NCI-H146 treated with DMSO at 0.1 percent for 48 hours (cell line): ENCODE measurements around the gene RANGAP1.

Experiments used
- DNase-seq: peaks from one replicate; lab custom pipeline; 2025; ENCODE audit not compliant: unreplicated experiment; lab: John Stamatoyannopoulos, UW

Gene RANGAP1

DNA sequence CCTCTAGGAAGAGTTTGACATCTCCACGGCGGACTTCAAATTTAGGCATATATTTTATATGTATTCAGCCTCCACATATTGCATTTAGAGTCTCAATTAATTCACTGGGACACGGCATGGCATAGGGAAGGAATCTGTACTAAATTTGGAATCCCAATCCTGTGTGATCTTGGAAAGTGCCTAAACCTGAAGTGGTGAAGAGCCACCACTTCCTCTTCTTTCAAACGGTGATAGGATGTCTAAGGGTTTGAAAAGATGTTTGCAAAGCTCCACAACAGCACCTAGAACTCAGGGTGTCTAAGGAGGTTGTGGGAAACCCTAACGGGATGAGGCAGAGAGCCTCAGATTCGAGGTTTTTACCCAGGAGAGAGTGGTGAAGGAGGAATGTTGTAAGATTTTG lies 81.9 kb downstream of the RANGAP1 start:
- DNase-seq = no peak

DNA sequence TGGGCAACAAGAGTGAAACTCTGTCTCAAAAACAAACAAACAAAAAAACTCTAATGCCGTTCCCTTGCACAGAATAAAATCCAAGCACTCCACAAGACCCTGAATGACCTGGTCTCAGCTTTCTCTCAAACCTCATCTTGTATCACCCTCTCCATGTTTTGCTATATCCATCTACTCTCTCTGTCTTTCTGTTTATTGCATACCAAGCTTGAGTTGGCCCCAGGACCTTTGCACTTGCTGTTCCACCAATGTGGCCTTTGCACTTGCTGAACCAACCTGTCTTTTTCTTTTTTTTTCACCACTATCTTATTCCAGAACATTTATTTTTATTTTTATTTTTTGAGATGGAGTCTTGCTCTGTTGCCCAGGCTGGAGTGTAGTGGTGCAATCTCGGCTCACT lies 82.9 kb downstream of the RANGAP1 start:
- no peak for DNase-seq

DNA sequence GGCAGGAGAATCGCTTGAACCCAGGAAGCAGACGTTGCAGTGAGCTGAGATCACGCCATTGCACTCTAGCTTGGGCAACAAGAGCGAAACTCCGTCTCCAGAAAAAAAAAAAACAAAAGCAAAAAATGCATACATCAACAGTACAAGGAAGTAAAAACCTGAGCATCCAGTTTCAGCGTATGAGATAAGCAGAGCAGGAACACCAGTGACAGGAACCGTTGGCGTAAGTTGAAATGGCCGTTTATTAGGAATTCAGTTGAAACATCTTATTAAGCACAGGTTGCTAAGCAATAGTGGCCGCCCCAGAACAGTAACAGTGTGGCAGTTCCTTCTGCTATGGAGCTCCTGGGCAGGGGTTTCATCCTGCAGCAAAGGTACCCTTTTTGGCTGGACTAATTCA lies 84.8 kb downstream of the RANGAP1 start:
- no peak for DNase-seq

DNA sequence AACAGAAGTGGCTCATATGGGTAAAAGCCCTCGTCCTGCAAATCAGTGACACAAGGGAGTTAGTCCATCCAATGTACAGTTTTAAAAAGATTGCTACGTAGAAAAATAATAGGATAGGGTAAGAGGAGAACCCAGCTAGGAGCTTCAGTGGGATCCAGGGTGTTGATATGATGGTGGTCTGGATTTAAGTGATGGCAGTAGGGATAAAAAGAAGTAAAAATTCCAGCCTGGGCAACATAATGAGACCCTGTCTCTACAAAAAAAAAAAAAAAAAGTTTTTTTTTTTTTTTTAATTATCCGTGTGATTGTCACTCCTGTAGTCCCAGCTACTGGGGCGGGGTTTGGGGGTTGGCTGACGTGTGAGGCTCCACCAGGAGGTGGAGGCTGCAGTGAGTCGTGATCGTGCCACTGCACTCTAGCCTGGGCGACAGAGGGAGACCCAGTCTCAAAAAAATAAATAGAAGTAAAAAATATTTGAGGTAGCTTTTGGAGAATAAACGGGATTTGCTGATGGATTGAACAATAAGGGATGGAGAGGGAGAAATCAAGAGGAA lies 87.9 kb downstream of the RANGAP1 start:
- DNase-seq = peak; percentile 25

DNA sequence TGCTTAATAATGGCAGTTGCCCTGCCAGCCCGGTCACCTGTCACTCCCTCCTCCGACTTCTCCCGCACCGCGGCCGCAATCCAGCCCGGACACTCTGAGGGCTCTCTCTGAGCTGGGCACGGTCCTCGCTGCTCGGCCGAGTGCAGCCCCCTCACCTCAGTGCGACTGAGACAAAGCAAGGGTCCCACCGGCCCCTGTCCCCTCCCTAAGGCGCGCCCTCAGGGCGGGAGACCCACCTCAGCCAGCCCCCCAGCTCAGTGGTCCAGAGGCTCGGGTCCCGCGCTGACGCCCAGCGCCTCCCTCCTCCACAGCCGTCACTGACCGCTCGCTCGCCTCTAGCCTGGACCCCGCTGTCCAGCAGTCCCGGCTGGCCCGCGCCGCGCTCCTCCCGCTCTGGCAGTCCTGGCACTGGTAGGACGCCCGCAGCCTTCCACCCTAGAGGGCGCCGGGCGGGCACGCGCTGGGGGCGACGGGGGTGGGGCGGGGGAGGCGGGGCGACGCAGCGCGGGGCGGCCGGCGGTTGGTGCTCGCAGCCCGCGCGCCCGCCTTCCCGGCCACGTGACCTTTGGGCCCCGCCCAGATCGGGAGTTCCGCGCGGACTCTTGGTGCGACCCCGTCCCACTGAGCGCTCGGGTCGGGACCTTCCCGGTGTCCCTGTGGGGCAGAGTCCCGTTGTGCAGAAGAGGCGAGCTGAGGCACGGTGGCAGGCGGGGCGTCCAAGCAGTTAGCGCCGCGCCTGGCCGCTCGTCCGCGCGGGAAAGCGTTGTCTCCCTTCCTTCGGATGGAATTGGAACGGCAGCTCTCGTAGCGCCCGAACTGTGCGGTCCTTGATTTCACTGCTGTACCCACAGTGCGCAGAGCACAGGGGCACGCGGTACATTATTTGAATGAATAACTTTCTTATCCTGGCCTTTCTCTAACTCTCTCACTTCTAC lies 88.7 kb downstream of the RANGAP1 start:
- peak; percentile 37 for DNase-seq
